DMS114 treated with DMSO at 0.1 percent for 48 hours (cell line): ENCODE results near the gene PCSK1.

Source experiments
- DNase-seq: peaks from one replicate; lab custom pipeline; 2025; ENCODE audit not compliant: unreplicated experiment; lab: John Stamatoyannopoulos, UW

The PCSK1 gene

GRCh38 chr5:96433066-96433447 is at the start of gene PCSK1:
TSS of gene PCSK1 (minus strand) at chr5:96433248. CDS start at chr5:96433042, 206 bp downstream.
- DNase-seq = no peak

- no peak for DNase-seq
Observed at GRCh38 chr5:96481867-96482266, 48.8 kb upstream of the PCSK1 start.

- no peak for DNase-seq
Observed at GRCh38 chr5:96481009-96481786, 48.1 kb upstream of the PCSK1 start.

GRCh38 chr5:96478983-96479382 is 45.9 kb upstream of the PCSK1 start:
- DNase-seq = no peak

- DNase-seq = no peak
Observed at GRCh38 chr5:96476654-96477053, 43.6 kb upstream of the PCSK1 start.

GRCh38 chr5:96474073-96474472 is 41.0 kb upstream of the PCSK1 start:
- no peak for DNase-seq

GRCh38 chr5:96473155-96473554 is 40.1 kb upstream of the PCSK1 start:
- DNase-seq = no peak

- DNase-seq = no peak
Observed at GRCh38 chr5:96470785-96471184, 37.7 kb upstream of the PCSK1 start.

GRCh38 chr5:96468956-96469355 is 35.9 kb upstream of the PCSK1 start:
- DNase-seq = no peak

- DNase-seq = no peak
Observed at GRCh38 chr5:96463091-96463490, 30.0 kb upstream of the PCSK1 start.

GRCh38 chr5:96459313-96460121 is 26.5 kb upstream of the PCSK1 start:
- no peak for DNase-seq

- DNase-seq = no peak
Observed at GRCh38 chr5:96458176-96458575, 25.1 kb upstream of the PCSK1 start.

GRCh38 chr5:96455789-96456188 is 22.7 kb upstream of the PCSK1 start:
- DNase-seq = no peak

- DNase-seq = no peak
Observed at GRCh38 chr5:96453394-96453793, 20.3 kb upstream of the PCSK1 start.

- DNase-seq = no peak
Observed at GRCh38 chr5:96447949-96448348, 14.9 kb upstream of the PCSK1 start.

GRCh38 chr5:96440185-96440538 is 7.1 kb upstream of the PCSK1 start:
- no peak for DNase-seq

- DNase-seq = no peak
Observed at GRCh38 chr5:96439477-96440184, 6.6 kb upstream of the PCSK1 start.

GRCh38 chr5:96434201-96434645 is 1.2 kb upstream of the PCSK1 start:
- no peak for DNase-seq

GRCh38 chr5:96432216-96433065 is 607 bp downstream of the PCSK1 start:
- DNase-seq = no peak

GRCh38 chr5:96431376-96432187 is 1.5 kb downstream of the PCSK1 start:
- no peak for DNase-seq
